OCI-LY7 (cell line): ENCODE data around the gene NMD3.

ENCODE experiments used
- EZH2phosphoT487 ChIP-seq: fragments of 200-600 bp; sonication (generic); IDR thresholded peaks from 2 replicates; pipeline ENCODE4 v1.6.1; 2018; ENCODE audit warnings: low read depth, borderline replicate concordance, mild to moderate bottlenecking, mixed run types, antibody characterized with exemption, low read length, moderate library complexity, mixed read lengths
- TF ChIP-seq, protein P1 (sequence below): fragments of 200-600 bp; sonication (generic); conservative IDR thresholded peaks from 2 replicates; pipeline ENCODE4 v1.5.1; 2014; ENCODE audit warnings: mild to moderate bottlenecking, antibody characterized with exemption, low read length, moderate library complexity, mixed read lengths

DNA sequence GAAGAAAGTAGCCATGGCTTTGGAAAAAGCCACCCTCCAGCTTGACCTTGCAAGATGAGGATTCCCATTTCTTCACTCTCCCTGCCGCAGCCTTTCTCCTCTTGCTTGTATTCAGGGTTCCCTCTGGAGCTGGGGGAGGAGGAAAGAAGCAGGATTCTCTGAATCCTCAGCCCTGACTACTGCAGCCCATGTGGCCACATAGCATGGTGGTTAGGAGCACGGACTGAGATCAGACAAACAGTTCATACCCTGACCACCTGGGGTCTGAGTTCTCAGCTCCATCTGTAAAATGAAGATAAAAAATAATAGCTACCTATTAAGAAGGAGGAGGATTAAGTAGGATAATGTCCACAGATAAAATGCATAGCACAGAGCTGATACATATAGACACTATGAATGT, 72.3 kb downstream of the NMD3 start:
- TF ChIP-seq, protein P1, sequence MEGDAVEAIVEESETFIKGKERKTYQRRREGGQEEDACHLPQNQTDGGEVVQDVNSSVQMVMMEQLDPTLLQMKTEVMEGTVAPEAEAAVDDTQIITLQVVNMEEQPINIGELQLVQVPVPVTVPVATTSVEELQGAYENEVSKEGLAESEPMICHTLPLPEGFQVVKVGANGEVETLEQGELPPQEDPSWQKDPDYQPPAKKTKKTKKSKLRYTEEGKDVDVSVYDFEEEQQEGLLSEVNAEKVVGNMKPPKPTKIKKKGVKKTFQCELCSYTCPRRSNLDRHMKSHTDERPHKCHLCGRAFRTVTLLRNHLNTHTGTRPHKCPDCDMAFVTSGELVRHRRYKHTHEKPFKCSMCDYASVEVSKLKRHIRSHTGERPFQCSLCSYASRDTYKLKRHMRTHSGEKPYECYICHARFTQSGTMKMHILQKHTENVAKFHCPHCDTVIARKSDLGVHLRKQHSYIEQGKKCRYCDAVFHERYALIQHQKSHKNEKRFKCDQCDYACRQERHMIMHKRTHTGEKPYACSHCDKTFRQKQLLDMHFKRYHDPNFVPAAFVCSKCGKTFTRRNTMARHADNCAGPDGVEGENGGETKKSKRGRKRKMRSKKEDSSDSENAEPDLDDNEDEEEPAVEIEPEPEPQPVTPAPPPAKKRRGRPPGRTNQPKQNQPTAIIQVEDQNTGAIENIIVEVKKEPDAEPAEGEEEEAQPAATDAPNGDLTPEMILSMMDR, result no peak
- no peak for TF ChIP-seq EZH2phosphoT487
